Measurements from ENCODE around the gene EXOSC9. TPM values are rescaled to one million over a fixed set of nuclear protein-coding genes. Genes with fewer than 3 reads are reported as not detected.

Gene EXOSC9
- total and polyA plus RNA-seq, 2 experiments from 2014 or later: 71.9 to 105 TPM

- no peak overlapping the region for H3K4me2 ChIP-seq
- Mint-ChIP-seq H3K4me1 (peaks cover 15% of the 10 kb centered on the region), H3K9me3 (no peaks in the 10 kb centered on the region), H3K4me3 (no peak overlapping the region), H3K27ac (no peak overlapping the region), H3K27me3 (ENCODE audit: insufficient read depth, low read depth, poor library complexity) (no peaks in the 10 kb centered on the region), H3K36me3 (ENCODE audit: low read depth) (no peaks in the 10 kb centered on the region)
- H3K4me3 ChIP-seq: no peak overlapping the region
- no peak overlapping the region for H3K27ac ChIP-seq (ENCODE audit: low read depth)
- no peaks in the 10 kb centered on the region for H3K79me2 ChIP-seq (replicated peaks; ENCODE audit: insufficient read depth)
- no peaks in the 10 kb centered on the region for H3F3A ChIP-seq (replicated peaks; ENCODE audit: low read depth)
- ATAC-seq (no peak), DNase-seq (ENCODE audit: low spot score) (no peak)
- no peaks in the 10 kb centered on the region for H4K20me1 ChIP-seq (replicated peaks; ENCODE audit: insufficient read depth)
- H3K27me3 ChIP-seq (ENCODE audit: insufficient read depth): no peaks in the 10 kb centered on the region
- H3K9me2 ChIP-seq (ENCODE audit: insufficient read depth): no peaks in the 10 kb centered on the region
- TF ChIP-seq, protein P1, sequence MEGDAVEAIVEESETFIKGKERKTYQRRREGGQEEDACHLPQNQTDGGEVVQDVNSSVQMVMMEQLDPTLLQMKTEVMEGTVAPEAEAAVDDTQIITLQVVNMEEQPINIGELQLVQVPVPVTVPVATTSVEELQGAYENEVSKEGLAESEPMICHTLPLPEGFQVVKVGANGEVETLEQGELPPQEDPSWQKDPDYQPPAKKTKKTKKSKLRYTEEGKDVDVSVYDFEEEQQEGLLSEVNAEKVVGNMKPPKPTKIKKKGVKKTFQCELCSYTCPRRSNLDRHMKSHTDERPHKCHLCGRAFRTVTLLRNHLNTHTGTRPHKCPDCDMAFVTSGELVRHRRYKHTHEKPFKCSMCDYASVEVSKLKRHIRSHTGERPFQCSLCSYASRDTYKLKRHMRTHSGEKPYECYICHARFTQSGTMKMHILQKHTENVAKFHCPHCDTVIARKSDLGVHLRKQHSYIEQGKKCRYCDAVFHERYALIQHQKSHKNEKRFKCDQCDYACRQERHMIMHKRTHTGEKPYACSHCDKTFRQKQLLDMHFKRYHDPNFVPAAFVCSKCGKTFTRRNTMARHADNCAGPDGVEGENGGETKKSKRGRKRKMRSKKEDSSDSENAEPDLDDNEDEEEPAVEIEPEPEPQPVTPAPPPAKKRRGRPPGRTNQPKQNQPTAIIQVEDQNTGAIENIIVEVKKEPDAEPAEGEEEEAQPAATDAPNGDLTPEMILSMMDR (conservative IDR thresholded peaks at IDR 0.05; ENCODE audit: low read depth in 2 of 2): no peak
- no peaks in the 10 kb centered on the region for H3K36me3 ChIP-seq (ENCODE audit: insufficient read depth)
- H2AFZ ChIP-seq: no peak overlapping the region
- no peaks in the 10 kb centered on the region for H3K4me1 ChIP-seq (ENCODE audit: insufficient read depth)
Observed at GRCh38 chr4:121777625-121778024, 23.5 kb upstream of the EXOSC9 start.

DNA sequence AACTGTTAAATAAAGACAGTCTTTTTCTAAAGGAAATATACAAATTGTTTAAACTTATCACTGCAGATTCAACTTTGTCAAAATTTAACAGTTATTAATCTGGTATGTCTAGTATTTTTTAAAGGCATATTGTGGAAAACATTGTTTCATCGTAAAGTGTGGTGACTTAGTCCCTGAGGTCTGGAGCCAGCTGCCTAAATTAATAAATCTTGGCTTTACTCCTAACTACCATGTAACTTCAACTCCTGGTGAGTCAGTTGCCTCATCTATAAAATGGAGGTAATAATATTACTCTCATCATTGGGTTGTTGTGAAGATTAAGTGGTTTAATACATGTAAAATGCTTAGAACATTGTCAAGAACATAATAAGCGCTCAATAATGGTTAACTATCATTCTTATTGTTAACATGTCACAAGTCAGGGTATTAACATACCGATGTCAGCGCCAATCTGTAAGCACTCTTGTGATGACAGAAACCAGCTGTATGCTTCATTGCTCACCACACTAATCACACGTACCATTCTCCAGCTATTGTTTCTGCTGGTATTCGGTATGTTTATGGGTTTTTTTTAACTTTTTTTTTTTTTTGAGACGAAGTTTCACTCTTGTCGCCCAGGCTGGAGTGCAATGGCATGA lies 22.0 kb upstream of the EXOSC9 start:
- no peaks in the 10 kb centered on the region for H3K27me3 Mint-ChIP-seq (ENCODE audit: insufficient read depth, low read depth, poor library complexity)
- H3K36me3 Mint-ChIP-seq (ENCODE audit: low read depth): no peaks in the 10 kb centered on the region

More for the DNA sequence above, 22.0 kb upstream of the EXOSC9 start:
- peaks cover 11% of the 10 kb centered on the region for H3K4me1 Mint-ChIP-seq
- H3K9me2 ChIP-seq (ENCODE audit: insufficient read depth): no peaks in the 10 kb centered on the region
- H3K4me3 Mint-ChIP-seq: no peak overlapping the region
- TF ChIP-seq, protein P2, sequence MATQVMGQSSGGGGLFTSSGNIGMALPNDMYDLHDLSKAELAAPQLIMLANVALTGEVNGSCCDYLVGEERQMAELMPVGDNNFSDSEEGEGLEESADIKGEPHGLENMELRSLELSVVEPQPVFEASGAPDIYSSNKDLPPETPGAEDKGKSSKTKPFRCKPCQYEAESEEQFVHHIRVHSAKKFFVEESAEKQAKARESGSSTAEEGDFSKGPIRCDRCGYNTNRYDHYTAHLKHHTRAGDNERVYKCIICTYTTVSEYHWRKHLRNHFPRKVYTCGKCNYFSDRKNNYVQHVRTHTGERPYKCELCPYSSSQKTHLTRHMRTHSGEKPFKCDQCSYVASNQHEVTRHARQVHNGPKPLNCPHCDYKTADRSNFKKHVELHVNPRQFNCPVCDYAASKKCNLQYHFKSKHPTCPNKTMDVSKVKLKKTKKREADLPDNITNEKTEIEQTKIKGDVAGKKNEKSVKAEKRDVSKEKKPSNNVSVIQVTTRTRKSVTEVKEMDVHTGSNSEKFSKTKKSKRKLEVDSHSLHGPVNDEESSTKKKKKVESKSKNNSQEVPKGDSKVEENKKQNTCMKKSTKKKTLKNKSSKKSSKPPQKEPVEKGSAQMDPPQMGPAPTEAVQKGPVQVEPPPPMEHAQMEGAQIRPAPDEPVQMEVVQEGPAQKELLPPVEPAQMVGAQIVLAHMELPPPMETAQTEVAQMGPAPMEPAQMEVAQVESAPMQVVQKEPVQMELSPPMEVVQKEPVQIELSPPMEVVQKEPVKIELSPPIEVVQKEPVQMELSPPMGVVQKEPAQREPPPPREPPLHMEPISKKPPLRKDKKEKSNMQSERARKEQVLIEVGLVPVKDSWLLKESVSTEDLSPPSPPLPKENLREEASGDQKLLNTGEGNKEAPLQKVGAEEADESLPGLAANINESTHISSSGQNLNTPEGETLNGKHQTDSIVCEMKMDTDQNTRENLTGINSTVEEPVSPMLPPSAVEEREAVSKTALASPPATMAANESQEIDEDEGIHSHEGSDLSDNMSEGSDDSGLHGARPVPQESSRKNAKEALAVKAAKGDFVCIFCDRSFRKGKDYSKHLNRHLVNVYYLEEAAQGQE (IDR thresholded peaks at IDR 0.05; ENCODE audit: unreplicated experiment): no peak
- TF ChIP-seq, protein P1 (conservative IDR thresholded peaks at IDR 0.05; ENCODE audit: low read depth in 2 of 2): no peak
- TF ChIP-seq CREB1 (CRISPR knock-in tag; IDR thresholded peaks at IDR 0.05; ENCODE audit: low read depth): no peak
- no peak overlapping the region for H2AFZ ChIP-seq
- H3K27ac Mint-ChIP-seq: no peak overlapping the region
- no peak overlapping the region for H3K4me2 ChIP-seq
- ATAC-seq (no peak), DNase-seq (ENCODE audit: low spot score) (no peak)
- H3F3A ChIP-seq (replicated peaks; ENCODE audit: low read depth): no peaks in the 10 kb centered on the region
- H3K36me3 ChIP-seq (ENCODE audit: insufficient read depth): no peaks in the 10 kb centered on the region
- H3K9me3 Mint-ChIP-seq: no peaks in the 10 kb centered on the region
- H3K27ac ChIP-seq (ENCODE audit: low read depth): no peak overlapping the region
- no peaks in the 10 kb centered on the region for H3K27me3 ChIP-seq (ENCODE audit: insufficient read depth)
- H3K4me3 ChIP-seq: no peak overlapping the region
- no peaks in the 10 kb centered on the region for H4K20me1 ChIP-seq (replicated peaks; ENCODE audit: insufficient read depth)
- H3K79me2 ChIP-seq (replicated peaks; ENCODE audit: insufficient read depth): no peaks in the 10 kb centered on the region
- H3K4me1 ChIP-seq (ENCODE audit: insufficient read depth): no peaks in the 10 kb centered on the region

Measured in GM23338 (cell line).